Astrocyte of the spinal cord (primary cell): ENCODE results near the gene KBTBD7.

ENCODE experiments used
- DNase-seq: peaks from one replicate; pipeline ENCODE4 v3.0.0; 2011; ENCODE audit warnings: low read depth, low spot score
- H3K4me3 ChIP-seq: 2 replicates; pipeline ENCODE4 v1.5.1; 2011; ENCODE audit warnings: low read depth, mild to moderate bottlenecking, low read length, moderate library complexity
- CTCF ChIP-seq: IDR thresholded peaks from 2 replicates; pipeline ENCODE4 v1.5.1; 2012; ENCODE audit warnings: low read depth, mild to moderate bottlenecking, low read length, inconsistent platforms
- in situ Hi-C: cut with HindIII; loops from 2 replicates; pipeline ENCODE4 v1.10.0; 2017; ENCODE audit warnings: low sequenced_read_pairs

The KBTBD7 gene

GRCh38 chr13:41199526-41199925 is 5.2 kb upstream of the KBTBD7 start:
- no peak overlapping the region for H3K4me3 ChIP-seq
- DNase-seq, result no peak
- TF ChIP-seq CTCF, result no peak
- in situ Hi-C loops, result no loop called here

DNA sequence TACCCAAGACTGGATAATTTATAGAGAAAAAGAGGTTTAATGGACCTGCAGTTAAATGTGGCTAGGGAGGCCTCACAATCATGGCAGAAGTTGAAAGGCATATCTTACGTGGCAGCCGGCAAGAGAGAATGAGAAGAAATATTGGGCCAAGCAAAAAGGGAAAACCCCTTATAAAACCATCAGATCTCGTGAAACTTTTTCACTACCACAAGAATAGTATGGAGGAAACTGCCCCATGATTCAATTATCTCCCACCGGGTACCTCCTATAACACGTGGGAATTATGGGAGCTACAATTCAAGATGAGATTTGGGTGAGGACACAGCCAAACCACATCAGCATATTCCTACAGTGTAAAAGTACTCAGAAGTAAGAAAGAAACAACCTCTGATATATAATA is 4.7 kb upstream of the KBTBD7 start:
- no peak for DNase-seq
- in situ Hi-C loops, result no loop called here
- H3K4me3 ChIP-seq, result no peak overlapping the region
- no peak for TF ChIP-seq CTCF

GRCh38 chr13:41196620-41197019 is 2.3 kb upstream of the KBTBD7 start:
- no peak for DNase-seq
- peak; percentile 36 for TF ChIP-seq CTCF
- no peak overlapping the region for H3K4me3 ChIP-seq
- in situ Hi-C loops, result no loop called here

DNA sequence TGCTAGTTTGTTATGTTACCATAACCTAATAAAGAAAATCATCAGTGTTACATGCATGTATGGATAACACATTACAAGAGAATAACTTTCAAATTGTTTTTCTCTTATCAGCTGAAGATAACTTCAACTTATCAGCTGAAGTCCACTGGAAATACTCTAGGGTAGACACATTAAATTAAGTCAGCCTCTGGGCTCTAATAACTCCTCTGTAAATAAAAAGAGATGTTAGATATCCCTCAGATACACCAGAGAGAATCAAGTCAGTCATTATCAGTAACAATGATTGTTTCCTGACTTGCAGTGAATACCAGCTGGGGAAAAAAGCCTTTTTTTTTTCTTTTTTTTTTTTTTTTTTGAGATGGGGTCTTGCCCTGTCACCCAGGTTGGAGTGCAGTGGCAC is 1.6 kb upstream of the KBTBD7 start:
- H3K4me3 ChIP-seq, result no peak overlapping the region
- in situ Hi-C loops, result no loop called here
- no peak for DNase-seq
- no peak for TF ChIP-seq CTCF

DNA sequence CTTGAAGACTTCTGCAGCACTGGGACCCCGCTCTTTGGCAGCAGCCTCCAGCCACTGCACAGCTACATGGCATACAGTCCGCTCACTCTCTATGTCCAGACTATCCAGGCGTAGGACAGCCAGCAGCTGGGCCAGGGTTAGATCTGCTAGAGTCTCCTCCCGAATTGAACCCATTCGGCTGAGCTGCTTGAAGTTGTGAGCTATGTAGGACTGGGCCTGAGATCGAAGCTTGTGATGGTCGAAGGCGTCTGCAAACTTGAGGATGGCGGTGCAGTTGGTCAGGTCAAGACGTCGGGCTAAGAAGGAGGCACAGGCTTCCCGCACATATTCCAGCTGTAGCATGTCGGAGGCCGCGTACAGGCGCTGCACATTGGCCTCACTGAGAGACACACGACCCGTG is 900 bp downstream of the KBTBD7 start:
- no peak for DNase-seq
- in situ Hi-C loops, result no loop called here
- no peak for TF ChIP-seq CTCF
- no peak overlapping the region for H3K4me3 ChIP-seq

- no peak for TF ChIP-seq CTCF
- H3K4me3 ChIP-seq, result no peak overlapping the region
- peak; percentile 22 for DNase-seq
- in situ Hi-C loops, result no loop called here
These were observed 5.8 kb downstream of the KBTBD7 start for GRCh38 chr13:41188584-41188983.

GRCh38 chr13:41186481-41186880 is 7.9 kb downstream of the KBTBD7 start:
- no peak for DNase-seq
- no peak overlapping the region for H3K4me3 ChIP-seq
- TF ChIP-seq CTCF, result no peak
- in situ Hi-C loops, result no loop called here
